ENCODE measurements around the gene RRM2. TPM values are rescaled to one million over a fixed set of nuclear protein-coding genes. Genes with fewer than 3 reads are reported as not detected.

RRM2 gene
- total RNA-seq, 1 experiment from 2014 or later: 22.6 TPM

GRCh38 chr2:10078704-10079265, 43.8 kb upstream of the RRM2 start:
- Histone ChIP-seq H3K9ac (ENCODE audit: low read length) (peak overlapping the region; percentile 55; the same call in 1 of the 2 replicates), H3K27me3 (ENCODE audit: low read length) (peaks cover 3% of the 10 kb centered on the region; the same call in 1 of the 2 replicates), H3K4me2 (ENCODE audit: low read depth, low read length, poor library complexity, severe bottlenecking) (peak overlapping the region; percentile 56), H3K36me3 (ENCODE audit: insufficient read depth, low read length) (no peaks in the 10 kb centered on the region), H4K20me1 (ENCODE audit: insufficient read depth, low read depth, low read length) (peaks cover 2% of the 10 kb centered on the region; the same call in 1 of the 2 replicates), H3K9me3 (ENCODE audit: low read length) (no peaks in the 10 kb centered on the region), H3K4me3 (ENCODE audit: low read length) (peak overlapping the region; percentile 33; the same call in 1 of the 2 replicates), H3K79me2 (ENCODE audit: low read length) (no peaks in the 10 kb centered on the region), H3K9me2 (replicated peaks; ENCODE audit: insufficient read depth, low read length) (no peaks in the 10 kb centered on the region), H3K27ac (ENCODE audit: low read length) (no peak overlapping the region), H2AFZ (ENCODE audit: low read length) (0 out of 2 replicates have a peak overlapping the region, but pooled peaks have one; percentile 25), H3K4me1 (ENCODE audit: low read length) (peaks cover 42% of the 10 kb centered on the region)
- no peak for DNase-seq

GRCh38 chr2:10079266-10079869, 43.2 kb upstream of the RRM2 start:
- Histone ChIP-seq H3K79me2 (ENCODE audit: low read length) (no peaks in the 10 kb centered on the region), H3K27ac (ENCODE audit: low read length) (no peak overlapping the region), H3K9me3 (ENCODE audit: low read length) (no peaks in the 10 kb centered on the region), H3K27me3 (ENCODE audit: low read length) (peaks cover 3% of the 10 kb centered on the region; the same call in 1 of the 2 replicates), H4K20me1 (ENCODE audit: insufficient read depth, low read depth, low read length) (no peaks in the 10 kb centered on the region; the same call in 1 of the 2 replicates), H3K9me2 (replicated peaks; ENCODE audit: insufficient read depth, low read length) (no peaks in the 10 kb centered on the region), H3K36me3 (ENCODE audit: insufficient read depth, low read length) (no peaks in the 10 kb centered on the region), H3K4me1 (ENCODE audit: low read length) (peaks cover 47% of the 10 kb centered on the region), H2AFZ (ENCODE audit: low read length) (no peak overlapping the region), H3K4me3 (ENCODE audit: low read length) (peak overlapping the region; percentile 33; the same call in 1 of the 2 replicates), H3K9ac (ENCODE audit: low read length) (peak overlapping the region; percentile 55), H3K4me2 (ENCODE audit: low read depth, low read length, poor library complexity, severe bottlenecking) (peak overlapping the region; percentile 56)
- peak; percentile 51 for DNase-seq

GRCh38 chr2:10079870-10080535, 42.5 kb upstream of the RRM2 start, which contains the start of gene CYS1:
Gene CYS1, minus strand, starts transcription at chr2:10080411. Its CDS starts 188 bp downstream, at chr2:10080223.
- peak within 1 kb of the TSS; percentile 56 for H3K4me2 ChIP-seq (ENCODE audit: low read depth, low read length, poor library complexity, severe bottlenecking)
- peaks cover 3% of the 10 kb centered on the region; the same call in 1 of the 2 replicates for H3K27me3 ChIP-seq (ENCODE audit: low read length)
- no peak for DNase-seq

GRCh38 chr2:10080536-10081304, 41.8 kb upstream of the RRM2 start:
- DNase-seq: peak; percentile 42
- no peak overlapping the region for H2AFZ ChIP-seq (ENCODE audit: low read length)

More at GRCh38 chr2:10079870-10080535, 42.5 kb upstream of the RRM2 start, which contains the start of gene CYS1:
- no peak within 1 kb of the TSS for H3K27ac ChIP-seq (ENCODE audit: low read length)
- H4K20me1 ChIP-seq (ENCODE audit: insufficient read depth, low read depth, low read length): no peaks in the 10 kb centered on the region; the same call in 1 of the 2 replicates
- no peaks in the 10 kb centered on the region for H3K36me3 ChIP-seq (ENCODE audit: insufficient read depth, low read length)
- H3K9ac ChIP-seq (ENCODE audit: low read length): peak within 1 kb of the TSS; percentile 55
- H3K79me2 ChIP-seq (ENCODE audit: low read length): no peaks in the 10 kb centered on the region
- peaks cover 52% of the 10 kb centered on the region for H3K4me1 ChIP-seq (ENCODE audit: low read length)
- H3K9me2 ChIP-seq (replicated peaks; ENCODE audit: insufficient read depth, low read length): no peaks in the 10 kb centered on the region
- peak within 1 kb of the TSS; percentile 33; the same call in 1 of the 2 replicates for H3K4me3 ChIP-seq (ENCODE audit: low read length)
- no peak within 1 kb of the TSS for H2AFZ ChIP-seq (ENCODE audit: low read length)
- H3K9me3 ChIP-seq (ENCODE audit: low read length): no peaks in the 10 kb centered on the region

GRCh38 chr2:10083046-10083445, 39.5 kb upstream of the RRM2 start:
- Histone ChIP-seq H3K9ac (ENCODE audit: low read length) (peak overlapping the region; percentile 31), H3K79me2 (ENCODE audit: low read length) (no peaks in the 10 kb centered on the region), H3K4me3 (ENCODE audit: low read length) (peak overlapping the region; percentile 56), H3K9me3 (ENCODE audit: low read length) (no peaks in the 10 kb centered on the region), H3K27me3 (ENCODE audit: low read length) (peaks cover 3% of the 10 kb centered on the region; the same call in 1 of the 2 replicates), H3K4me2 (ENCODE audit: low read depth, low read length, poor library complexity, severe bottlenecking) (peak overlapping the region; percentile 76), H4K20me1 (ENCODE audit: insufficient read depth, low read depth, low read length) (no peaks in the 10 kb centered on the region; the same call in 1 of the 2 replicates), H3K36me3 (ENCODE audit: insufficient read depth, low read length) (no peaks in the 10 kb centered on the region), H3K9me2 (replicated peaks; ENCODE audit: insufficient read depth, low read length) (no peaks in the 10 kb centered on the region), H3K4me1 (ENCODE audit: low read length) (peaks cover 56% of the 10 kb centered on the region), H2AFZ (ENCODE audit: low read length) (no peak overlapping the region), H3K27ac (ENCODE audit: low read length) (peak overlapping the region; percentile 30)
- DNase-seq: no peak

More at GRCh38 chr2:10080536-10081304, 41.8 kb upstream of the RRM2 start:
- H3K9me2 ChIP-seq (replicated peaks; ENCODE audit: insufficient read depth, low read length): no peaks in the 10 kb centered on the region
- H3K79me2 ChIP-seq (ENCODE audit: low read length): no peaks in the 10 kb centered on the region
- H3K27ac ChIP-seq (ENCODE audit: low read length): no peak overlapping the region
- peaks cover 56% of the 10 kb centered on the region for H3K4me1 ChIP-seq (ENCODE audit: low read length)
- no peaks in the 10 kb centered on the region; the same call in 1 of the 2 replicates for H4K20me1 ChIP-seq (ENCODE audit: insufficient read depth, low read depth, low read length)
- peak overlapping the region; percentile 43 for H3K4me2 ChIP-seq (ENCODE audit: low read depth, low read length, poor library complexity, severe bottlenecking)
- peak overlapping the region; percentile 32; the same call in 1 of the 2 replicates for H3K4me3 ChIP-seq (ENCODE audit: low read length)
- no peaks in the 10 kb centered on the region for H3K9me3 ChIP-seq (ENCODE audit: low read length)
- H3K9ac ChIP-seq (ENCODE audit: low read length): 0 out of 2 replicates have a peak overlapping the region, but pooled peaks have one; percentile 17
- no peaks in the 10 kb centered on the region for H3K36me3 ChIP-seq (ENCODE audit: insufficient read depth, low read length)
- peaks cover 3% of the 10 kb centered on the region; the same call in 1 of the 2 replicates for H3K27me3 ChIP-seq (ENCODE audit: low read length)

- H3K4me2 ChIP-seq (ENCODE audit: low read depth, low read length, poor library complexity, severe bottlenecking): peak overlapping the region; percentile 76
- peak overlapping the region; percentile 31 for H3K9ac ChIP-seq (ENCODE audit: low read length)
- H2AFZ ChIP-seq (ENCODE audit: low read length): no peak overlapping the region
- no peaks in the 10 kb centered on the region; the same call in 1 of the 2 replicates for H4K20me1 ChIP-seq (ENCODE audit: insufficient read depth, low read depth, low read length)
- H3K4me1 ChIP-seq (ENCODE audit: low read length): peaks cover 56% of the 10 kb centered on the region
- no peaks in the 10 kb centered on the region for H3K9me2 ChIP-seq (replicated peaks; ENCODE audit: insufficient read depth, low read length)
- H3K36me3 ChIP-seq (ENCODE audit: insufficient read depth, low read length): no peaks in the 10 kb centered on the region
- DNase-seq: peak; percentile 78
- no peaks in the 10 kb centered on the region for H3K9me3 ChIP-seq (ENCODE audit: low read length)
- H3K79me2 ChIP-seq (ENCODE audit: low read length): no peaks in the 10 kb centered on the region
- peak overlapping the region; percentile 56 for H3K4me3 ChIP-seq (ENCODE audit: low read length)
- peak overlapping the region; percentile 30 for H3K27ac ChIP-seq (ENCODE audit: low read length)
- no peaks in the 10 kb centered on the region; the same call in 1 of the 2 replicates for H3K27me3 ChIP-seq (ENCODE audit: low read length)
Observed at GRCh38 chr2:10083692-10084211, 38.8 kb upstream of the RRM2 start.

GRCh38 chr2:10084223-10084865, 38.2 kb upstream of the RRM2 start:
- Histone ChIP-seq H3K27ac (ENCODE audit: low read length) (peak overlapping the region; percentile 18; the same call in 1 of the 2 replicates), H3K79me2 (ENCODE audit: low read length) (no peaks in the 10 kb centered on the region), H3K9me3 (ENCODE audit: low read length) (no peaks in the 10 kb centered on the region), H2AFZ (ENCODE audit: low read length) (no peak overlapping the region), H3K4me3 (ENCODE audit: low read length) (peak overlapping the region; percentile 56; the same call in 1 of the 2 replicates), H3K4me2 (ENCODE audit: low read depth, low read length, poor library complexity, severe bottlenecking) (peak overlapping the region; percentile 76), H3K36me3 (ENCODE audit: insufficient read depth, low read length) (no peaks in the 10 kb centered on the region), H3K9me2 (replicated peaks; ENCODE audit: insufficient read depth, low read length) (no peaks in the 10 kb centered on the region), H4K20me1 (ENCODE audit: insufficient read depth, low read depth, low read length) (no peaks in the 10 kb centered on the region), H3K4me1 (ENCODE audit: low read length) (peaks cover 51% of the 10 kb centered on the region), H3K9ac (ENCODE audit: low read length) (no peak overlapping the region), H3K27me3 (ENCODE audit: low read length) (no peaks in the 10 kb centered on the region; the same call in 1 of the 2 replicates)
- no peak for DNase-seq
